Esophagus (tissue), 2 donors: ENCODE data around the gene MINK1. TPM values are rescaled to one million over a fixed set of nuclear protein-coding genes. Genes with fewer than 3 reads are reported as not detected.
"Not testable (repeated sequence)": the region's sequence is repeated elsewhere in the genome, so short reads cannot be mapped to it uniquely, and the experiment has no call there.

Source experiments
- H3K27ac ChIP-seq, 2 donors: one replicate each; pipeline ENCODE4 v1.5.1; 2013; ENCODE audit warnings: low read depth in 2 of 2, mild to moderate bottlenecking in 2 of 2, inconsistent platforms in 1 of 2, low read length in 1 of 2, moderate library complexity in 1 of 2
- H3K27me3 ChIP-seq, 2 donors: one replicate each; pipeline ENCODE4 v1.6.1; 2013; ENCODE audit warnings: low read length in 2 of 2, control low read depth in 1 of 2, mild to moderate bottlenecking in 1 of 2; ENCODE audit not compliant: insufficient read depth in 2 of 2, control insufficient read depth in 1 of 2
- H3K36me3 ChIP-seq, 2 donors: one replicate each; pipeline ENCODE4 v1.6.1; 2013; ENCODE audit warnings: low read length in 1 of 2; ENCODE audit not compliant: control insufficient read depth in 2 of 2, insufficient read depth in 2 of 2
- H3K4me1 ChIP-seq, 2 donors: one replicate each; pipeline ENCODE4 v1.6.1; 2013; ENCODE audit warnings: low read length in 1 of 2; ENCODE audit not compliant: control insufficient read depth in 2 of 2, insufficient read depth in 2 of 2
- H3K4me3 ChIP-seq, 2 donors: one replicate each; pipeline ENCODE4 v1.5.1; 2013; ENCODE audit warnings: low read length in 2 of 2, mild to moderate bottlenecking in 2 of 2, low read depth in 1 of 2, moderate library complexity in 1 of 2
- H3K9me3 ChIP-seq, 2 donors: one replicate each; pipeline ENCODE4 v1.6.1; 2013; ENCODE audit warnings: mild to moderate bottlenecking in 2 of 2, low read depth in 1 of 2, low read length in 1 of 2, moderate library complexity in 1 of 2; ENCODE audit not compliant: control insufficient read depth in 2 of 2, insufficient read depth in 1 of 2
- WGBS, 2 donors: extraction: QIAGEN DNeasy Blood & Tissue Kit; methylation state at CpG; one replicate each; pipeline ENCODE4 v1.1.7; 2013; 5-methylcytosine and 5-hydroxymethylcytosine counted together
- polyA plus RNA-seq, 2 donors: library from polyadenylated mRNA; stranded (reverse); fragments of 200-250 nt; gene quantifications; one replicate each; pipeline ENCODE4 v1.2.3, GENCODE V29; 2013
- donor health status: healthy with polysubstance abuse.
- donor health status: Bipolar disorder and iron deficiency.

MINK1 gene
- polyA plus RNA-seq, 2 donors: 86.1 to 161 TPM

- H3K27me3 ChIP-seq: no peaks in the 10 kb centered on the region
- peak overlapping the region in 1 of 2 donors; percentile 51 for H3K4me3 ChIP-seq
- H3K4me1 ChIP-seq: peaks cover 0 to 17% of the 10 kb centered on the region in 2 donors
- WGBS, 2 donors: 31 to 35% methylated on average over 62 to 65 of the region's 65 CpGs
- no peak overlapping the region for H3K27ac ChIP-seq
- H3K36me3 ChIP-seq: peaks cover 0 to 24% of the 10 kb centered on the region in 2 donors
- no peaks in the 10 kb centered on the region for H3K9me3 ChIP-seq
Measured at GRCh38 chr17:4900231-4901107, 67.3 kb downstream of the MINK1 start.

- Histone ChIP-seq H3K27ac (peak overlapping the region in 1 of 2 donors; percentile 50), H3K27me3 (no peaks in the 10 kb centered on the region)
Measured at GRCh38 chr17:4901108-4901647, 68.0 kb downstream of the MINK1 start.

GRCh38 chr17:4901648-4902344 lies 68.7 kb downstream of the MINK1 start:
- Histone ChIP-seq H3K36me3 (peaks cover 0 to 11% of the 10 kb centered on the region in 2 donors), H3K27me3 (no peaks in the 10 kb centered on the region), H3K9me3 (no peaks in the 10 kb centered on the region), H3K4me1 (peaks cover 0 to 17% of the 10 kb centered on the region in 2 donors), H3K27ac (peak overlapping the region in 1 of 2 donors; percentile 39), H3K4me3 (no peak overlapping the region)
- WGBS, 2 donors: 49 to 60% methylated on average over 44 to 48 of the region's 48 CpGs

More at GRCh38 chr17:4901108-4901647, 68.0 kb downstream of the MINK1 start:
- WGBS, 2 donors: 57 to 67% methylated on average over 37 of the region's 37 CpGs
- peaks cover 0 to 17% of the 10 kb centered on the region in 2 donors for H3K4me1 ChIP-seq
- H3K9me3 ChIP-seq: no peaks in the 10 kb centered on the region
- H3K4me3 ChIP-seq: no peak overlapping the region
- peaks cover 0 to 17% of the 10 kb centered on the region in 2 donors for H3K36me3 ChIP-seq

GRCh38 chr17:4902540-4902939 lies 69.4 kb downstream of the MINK1 start:
- Histone ChIP-seq H3K9me3 (no peaks in the 10 kb centered on the region), H3K4me1 (peaks cover 0 to 17% of the 10 kb centered on the region in 2 donors), H3K36me3 (peaks cover 0 to 6% of the 10 kb centered on the region in 2 donors), H3K27ac (peak overlapping the region; percentile 38 to 85), H3K4me3 (no peak overlapping the region), H3K27me3 (no peaks in the 10 kb centered on the region)
- WGBS, 2 donors: 70 to 71% methylated on average over 8 of the region's 8 CpGs

GRCh38 chr17:4903051-4903818 lies 70.1 kb downstream of the MINK1 start, which contains the start of gene CHRNE:
Gene CHRNE (minus strand): TSS chr17:4903098. CDS start chr17:4903063, 35 bp downstream.
- no peaks in the 10 kb centered on the region for H3K27me3 ChIP-seq
- no peaks in the 10 kb centered on the region for H3K9me3 ChIP-seq
- peaks cover 0 to 17% of the 10 kb centered on the region in 2 donors for H3K4me1 ChIP-seq
- no peak within 1 kb of the TSS for H3K4me3 ChIP-seq
- peaks cover 0 to 6% of the 10 kb centered on the region in 2 donors for H3K36me3 ChIP-seq
- peak within 1 kb of the TSS; percentile 38 to 85 for H3K27ac ChIP-seq
- 9 to 11% methylated on average over 10 of the region's 10 CpGs for WGBS, 2 donors

- H3K27ac ChIP-seq, H3K4me3 ChIP-seq, H3K9me3 ChIP-seq, H3K36me3 ChIP-seq, H3K27me3 ChIP-seq: not testable (repeated sequence)
- H3K4me1 ChIP-seq: peaks cover 0 to 12% of the 10 kb centered on the region in 2 donors
Measured at GRCh38 chr17:4906642-4907041, 73.5 kb downstream of the MINK1 start.

- Histone ChIP-seq H3K9me3 (no peaks in the 10 kb centered on the region), H3K36me3 (no peaks in the 10 kb centered on the region), H3K4me3 (no peak overlapping the region), H3K4me1 (peaks cover 0 to 6% of the 10 kb centered on the region in 2 donors), H3K27me3 (no peaks in the 10 kb centered on the region), H3K27ac (peak overlapping the region; percentile 90 to 98)
- WGBS, 2 donors: 28 to 49% methylated on average over 10 of the region's 10 CpGs
Measured at GRCh38 chr17:4908301-4908700, 75.2 kb downstream of the MINK1 start.

GRCh38 chr17:4908711-4909496 lies 75.8 kb downstream of the MINK1 start:
- Histone ChIP-seq H3K36me3 (no peaks in the 10 kb centered on the region), H3K4me1 (peaks cover 0 to 4% of the 10 kb centered on the region in 2 donors), H3K4me3 (no peak overlapping the region), H3K9me3 (no peaks in the 10 kb centered on the region), H3K27me3 (no peaks in the 10 kb centered on the region), H3K27ac (peak overlapping the region; percentile 90 to 98)
- WGBS, 2 donors: 15 to 19% methylated on average over 20 of the region's 20 CpGs
